ENCODE measurements around the gene COL16A1. TPM values are rescaled to one million over a fixed set of nuclear protein-coding genes. Genes with fewer than 3 reads are reported as not detected.

The COL16A1 gene
- polyA plus RNA-seq, 1 experiment, result 35.4 TPM

GRCh38 chr1:31685795-31686194 is 18.0 kb downstream of the COL16A1 start:
- DNase-seq (ENCODE audit: low read depth, low spot score), result no peak
- POLR2A ChIA-PET, result interaction anchor here (1.6 kb wide), 1 partner anchor 15 kb away, joined by 5 read pairs; no protein-coding TSS in a partner anchor
- Histone ChIP-seq H3K27me3 (ENCODE audit: control insufficient read depth, insufficient read depth, low read length) (no peaks in the 10 kb centered on the region), H3K4me3 (ENCODE audit: low read depth, low read length) (no peak overlapping the region), H3K27ac (ENCODE audit: low read depth, low read length) (no peak overlapping the region), H3K9me3 (ENCODE audit: control insufficient read depth, insufficient read depth, low read length) (no peaks in the 10 kb centered on the region)
- CTCF ChIA-PET, result interaction anchor here (1.0 kb wide), 1 partner anchor 30 kb away, joined by 3 read pairs; no protein-coding TSS in a partner anchor
- no peak for TF ChIP-seq CTCF (IDR thresholded peaks at IDR 0.05; ENCODE audit: low read depth, low read length)

GRCh38 chr1:31683997-31684396 is 19.8 kb downstream of the COL16A1 start:
- no peaks in the 10 kb centered on the region; the same call in 1 of the 2 replicates for H3K9me3 ChIP-seq (ENCODE audit: control insufficient read depth, insufficient read depth, low read length)
- H3K27ac ChIP-seq (ENCODE audit: low read depth, low read length), result no peak overlapping the region
- DNase-seq (ENCODE audit: low read depth, low spot score), result no peak
- peak; percentile 31; the same call in 1 of the 2 replicates for TF ChIP-seq CTCF (IDR thresholded peaks at IDR 0.05; ENCODE audit: low read depth, low read length)
- H3K4me3 ChIP-seq (ENCODE audit: low read depth, low read length), result no peak overlapping the region
- POLR2A ChIA-PET, result interaction anchor here (0.6 kb wide), 1 partner anchor 20 kb away, joined by 3 read pairs; the partner anchor contains the start of gene COL16A1
- CTCF ChIA-PET, result no interaction called here
- no peaks in the 10 kb centered on the region for H3K27me3 ChIP-seq (ENCODE audit: control insufficient read depth, insufficient read depth, low read length)

GRCh38 chr1:31681415-31681814 is 22.4 kb downstream of the COL16A1 start:
- Histone ChIP-seq H3K27me3 (ENCODE audit: control insufficient read depth, insufficient read depth, low read length) (no peaks in the 10 kb centered on the region), H3K27ac (ENCODE audit: low read depth, low read length) (no peak overlapping the region), H3K9me3 (ENCODE audit: control insufficient read depth, insufficient read depth, low read length) (no peaks in the 10 kb centered on the region; the same call in 1 of the 2 replicates), H3K4me3 (ENCODE audit: low read depth, low read length) (no peak overlapping the region)
- TF ChIP-seq CTCF (IDR thresholded peaks at IDR 0.05; ENCODE audit: low read depth, low read length), result no peak
- POLR2A ChIA-PET, result no interaction called here
- no peak for DNase-seq (ENCODE audit: low read depth, low spot score)
- CTCF ChIA-PET, result no interaction called here

GRCh38 chr1:31679676-31680230 is 24.1 kb downstream of the COL16A1 start:
- POLR2A ChIA-PET, result interaction anchor here (0.5 to 0.6 kb wide), 2 partner anchors 16 to 521 kb away, joined by 3 read pairs; partner anchors contain the start of gene CCDC28B
- no peaks in the 10 kb centered on the region for H3K27me3 ChIP-seq (ENCODE audit: control insufficient read depth, insufficient read depth, low read length)
- no peak for TF ChIP-seq CTCF (IDR thresholded peaks at IDR 0.05; ENCODE audit: low read depth, low read length)

GRCh38 chr1:31679091-31679490 is 24.7 kb downstream of the COL16A1 start:
- POLR2A ChIA-PET, result no interaction called here
- no peaks in the 10 kb centered on the region; the same call in 1 of the 2 replicates for H3K9me3 ChIP-seq (ENCODE audit: control insufficient read depth, insufficient read depth, low read length)

More at GRCh38 chr1:31679676-31680230, 24.1 kb downstream of the COL16A1 start:
- DNase-seq (ENCODE audit: low read depth, low spot score), result no peak
- Histone ChIP-seq H3K27ac (ENCODE audit: low read depth, low read length) (no peak overlapping the region), H3K9me3 (ENCODE audit: control insufficient read depth, insufficient read depth, low read length) (no peaks in the 10 kb centered on the region; the same call in 1 of the 2 replicates), H3K4me3 (ENCODE audit: low read depth, low read length) (no peak overlapping the region)
- CTCF ChIA-PET, result interaction anchor here (0.9 to 1.6 kb wide), 3 partner anchors 25 to 65 kb away, joined by 3 to 8 read pairs (median 4); no protein-coding TSS in a partner anchor

More at GRCh38 chr1:31679091-31679490, 24.7 kb downstream of the COL16A1 start:
- Histone ChIP-seq H3K27ac (ENCODE audit: low read depth, low read length) (peak overlapping the region; percentile 11), H3K27me3 (ENCODE audit: control insufficient read depth, insufficient read depth, low read length) (no peaks in the 10 kb centered on the region), H3K4me3 (ENCODE audit: low read depth, low read length) (no peak overlapping the region)
- no peak for TF ChIP-seq CTCF (IDR thresholded peaks at IDR 0.05; ENCODE audit: low read depth, low read length)
- CTCF ChIA-PET, result interaction anchor here (1.5 to 1.6 kb wide), 2 partner anchors 37 to 66 kb away, joined by 3 to 8 read pairs; no protein-coding TSS in a partner anchor
- DNase-seq (ENCODE audit: low read depth, low spot score), result no peak
